ENCODE results near the gene TK2.

Gene TK2

DNA sequence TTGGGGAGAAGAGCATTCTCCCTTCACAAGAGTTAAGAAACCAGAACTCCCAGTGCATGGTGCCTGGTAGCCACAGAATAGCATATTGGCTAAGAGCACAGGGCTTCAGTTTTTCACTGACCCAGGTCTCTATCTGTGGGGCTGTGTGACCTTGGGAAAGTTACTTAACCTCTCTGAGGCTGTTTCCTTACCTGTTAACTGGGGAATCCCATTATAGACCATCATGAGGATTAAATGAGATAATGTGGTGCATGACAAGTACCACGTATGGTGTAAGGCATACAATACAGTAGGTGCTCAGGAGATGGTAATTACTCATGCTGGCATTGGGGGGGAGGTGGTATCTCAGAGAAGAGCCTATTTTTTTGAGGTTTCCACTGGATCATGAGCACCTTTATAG, 89.2 kb downstream of the TK2 start:
- TF ChIP-seq, protein P1, sequence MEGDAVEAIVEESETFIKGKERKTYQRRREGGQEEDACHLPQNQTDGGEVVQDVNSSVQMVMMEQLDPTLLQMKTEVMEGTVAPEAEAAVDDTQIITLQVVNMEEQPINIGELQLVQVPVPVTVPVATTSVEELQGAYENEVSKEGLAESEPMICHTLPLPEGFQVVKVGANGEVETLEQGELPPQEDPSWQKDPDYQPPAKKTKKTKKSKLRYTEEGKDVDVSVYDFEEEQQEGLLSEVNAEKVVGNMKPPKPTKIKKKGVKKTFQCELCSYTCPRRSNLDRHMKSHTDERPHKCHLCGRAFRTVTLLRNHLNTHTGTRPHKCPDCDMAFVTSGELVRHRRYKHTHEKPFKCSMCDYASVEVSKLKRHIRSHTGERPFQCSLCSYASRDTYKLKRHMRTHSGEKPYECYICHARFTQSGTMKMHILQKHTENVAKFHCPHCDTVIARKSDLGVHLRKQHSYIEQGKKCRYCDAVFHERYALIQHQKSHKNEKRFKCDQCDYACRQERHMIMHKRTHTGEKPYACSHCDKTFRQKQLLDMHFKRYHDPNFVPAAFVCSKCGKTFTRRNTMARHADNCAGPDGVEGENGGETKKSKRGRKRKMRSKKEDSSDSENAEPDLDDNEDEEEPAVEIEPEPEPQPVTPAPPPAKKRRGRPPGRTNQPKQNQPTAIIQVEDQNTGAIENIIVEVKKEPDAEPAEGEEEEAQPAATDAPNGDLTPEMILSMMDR (IDR thresholded peaks at IDR 0.05; ENCODE audit: low read length), result no peak
- no peak for TF ChIP-seq EZH2phosphoT487 (IDR thresholded peaks at IDR 0.05; ENCODE audit: low read length)
- TF ChIP-seq EZH2 (optimal IDR thresholded peaks at IDR 0.05; ENCODE audit: low read depth, low read length), result no peak
- Histone ChIP-seq H4K20me1 (ENCODE audit: insufficient read depth, low read length) (no peaks in the 10 kb centered on the region), H3K4me3 (ENCODE audit: low read length) (no peak overlapping the region), H3K79me2 (ENCODE audit: low read length) (no peaks in the 10 kb centered on the region), H3K9me3 (replicated peaks; ENCODE audit: insufficient read depth, low read length) (no peaks in the 10 kb centered on the region), H3K4me2 (ENCODE audit: low read depth, low read length) (no peak overlapping the region), H3F3A (ENCODE audit: insufficient read depth, low read length) (no peaks in the 10 kb centered on the region), H3K9me2 (replicated peaks; ENCODE audit: insufficient read depth, low read length) (no peaks in the 10 kb centered on the region), H2AFZ (ENCODE audit: low read length) (no peak overlapping the region), H3K9ac (ENCODE audit: low read length) (no peak overlapping the region), H3K4me1 (ENCODE audit: low read length) (no peaks in the 10 kb centered on the region), H3K36me3 (replicated peaks; ENCODE audit: insufficient read depth, low read length) (no peaks in the 10 kb centered on the region), H3K27ac (ENCODE audit: low read length) (no peak overlapping the region), H3K27me3 (replicated peaks; ENCODE audit: insufficient read depth, low read length) (no peaks in the 10 kb centered on the region)
- no peak for DNase-seq

DNA sequence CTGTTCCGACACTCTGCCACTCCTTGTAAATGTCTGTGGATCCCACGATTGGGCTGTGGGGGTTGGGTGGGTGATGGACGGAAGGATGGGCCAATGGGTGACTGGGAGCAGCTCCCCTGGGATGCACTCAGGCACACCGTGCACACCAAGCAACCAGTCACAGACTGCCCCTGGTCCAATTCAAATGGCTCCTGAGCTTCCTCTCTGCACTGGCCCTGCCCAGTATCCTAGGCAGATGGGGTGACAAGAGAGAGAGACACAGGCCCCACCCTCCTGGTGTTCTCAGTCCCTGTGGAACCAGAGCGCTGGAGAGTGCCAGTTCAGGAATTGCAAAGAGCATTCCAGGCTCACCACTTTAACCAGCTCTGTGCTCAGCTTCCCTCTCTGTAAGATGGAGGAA, 90.0 kb downstream of the TK2 start:
- H3K4me1 ChIP-seq (ENCODE audit: low read length), result no peaks in the 10 kb centered on the region

DNA sequence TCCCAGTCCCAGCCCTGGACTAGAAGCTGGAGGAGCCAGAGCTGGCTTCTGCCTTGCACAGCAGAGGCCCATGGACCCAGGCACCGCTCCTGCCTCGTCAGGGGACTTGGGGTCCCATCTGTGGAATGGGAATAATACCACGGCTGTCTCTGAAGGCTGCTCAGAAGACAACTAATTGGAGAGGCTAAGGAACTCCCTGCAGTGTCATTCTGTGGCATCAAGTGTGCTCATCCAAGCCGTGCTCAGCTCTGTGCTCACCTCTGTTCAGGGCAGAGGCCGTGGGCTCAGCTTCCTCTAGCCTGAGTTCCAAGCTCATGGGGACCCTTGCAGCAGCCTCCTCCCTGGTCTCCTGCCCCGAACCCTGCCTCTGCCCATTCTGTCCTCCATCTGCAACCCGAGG, 91.1 kb downstream of the TK2 start:
- H3K9me3 ChIP-seq (replicated peaks; ENCODE audit: insufficient read depth, low read length), result no peaks in the 10 kb centered on the region
- H3K4me2 ChIP-seq (ENCODE audit: low read depth, low read length), result no peak overlapping the region
- no peak overlapping the region for H3K27ac ChIP-seq (ENCODE audit: low read length)
- no peak for DNase-seq
- H2AFZ ChIP-seq (ENCODE audit: low read length), result no peak overlapping the region
- H3K9ac ChIP-seq (ENCODE audit: low read length), result no peak overlapping the region
- H3K9me2 ChIP-seq (replicated peaks; ENCODE audit: insufficient read depth, low read length), result no peaks in the 10 kb centered on the region
- no peaks in the 10 kb centered on the region for H4K20me1 ChIP-seq (ENCODE audit: insufficient read depth, low read length)
- H3K4me3 ChIP-seq (ENCODE audit: low read length), result no peak overlapping the region
- H3K4me1 ChIP-seq (ENCODE audit: low read length), result no peaks in the 10 kb centered on the region
- H3K27me3 ChIP-seq (replicated peaks; ENCODE audit: insufficient read depth, low read length), result no peaks in the 10 kb centered on the region
- H3K36me3 ChIP-seq (replicated peaks; ENCODE audit: insufficient read depth, low read length), result no peaks in the 10 kb centered on the region
- H3F3A ChIP-seq (ENCODE audit: insufficient read depth, low read length), result no peaks in the 10 kb centered on the region
- TF ChIP-seq EZH2phosphoT487 (IDR thresholded peaks at IDR 0.05; ENCODE audit: low read length), result no peak
- TF ChIP-seq, protein P1 (IDR thresholded peaks at IDR 0.05; ENCODE audit: low read length), result no peak
- TF ChIP-seq EZH2 (optimal IDR thresholded peaks at IDR 0.05; ENCODE audit: low read depth, low read length), result no peak
- no peaks in the 10 kb centered on the region for H3K79me2 ChIP-seq (ENCODE audit: low read length)

More for the DNA sequence above, 90.0 kb downstream of the TK2 start:
- no peaks in the 10 kb centered on the region for H3F3A ChIP-seq (ENCODE audit: insufficient read depth, low read length)
- no peak for DNase-seq
- no peak overlapping the region for H3K4me3 ChIP-seq (ENCODE audit: low read length)
- H3K9me2 ChIP-seq (replicated peaks; ENCODE audit: insufficient read depth, low read length), result no peaks in the 10 kb centered on the region
- H3K36me3 ChIP-seq (replicated peaks; ENCODE audit: insufficient read depth, low read length), result no peaks in the 10 kb centered on the region
- no peaks in the 10 kb centered on the region for H3K9me3 ChIP-seq (replicated peaks; ENCODE audit: insufficient read depth, low read length)
- no peak for TF ChIP-seq EZH2phosphoT487 (IDR thresholded peaks at IDR 0.05; ENCODE audit: low read length)
- TF ChIP-seq, protein P1 (IDR thresholded peaks at IDR 0.05; ENCODE audit: low read length), result no peak
- no peak for TF ChIP-seq EZH2 (optimal IDR thresholded peaks at IDR 0.05; ENCODE audit: low read depth, low read length)
- H3K27me3 ChIP-seq (replicated peaks; ENCODE audit: insufficient read depth, low read length), result no peaks in the 10 kb centered on the region
- no peak overlapping the region for H3K9ac ChIP-seq (ENCODE audit: low read length)
- no peak overlapping the region for H3K27ac ChIP-seq (ENCODE audit: low read length)
- no peak overlapping the region for H3K4me2 ChIP-seq (ENCODE audit: low read depth, low read length)
- no peak overlapping the region for H2AFZ ChIP-seq (ENCODE audit: low read length)
- H4K20me1 ChIP-seq (ENCODE audit: insufficient read depth, low read length), result no peaks in the 10 kb centered on the region
- no peaks in the 10 kb centered on the region for H3K79me2 ChIP-seq (ENCODE audit: low read length)

All from MM.1S (cell line).